SJSA1 (cell line): ENCODE data around the gene BEND3. TPM values are rescaled to one million over a fixed set of nuclear protein-coding genes. Genes with fewer than 3 reads are reported as not detected.
A peak's percentile ranks its signal among the peaks of the same experiment; 100 is the strongest.
"Not testable (repeated sequence)": the region's sequence is repeated elsewhere in the genome, so short reads cannot be mapped to it uniquely, and the experiment has no call there.

Source experiments
- DNase-seq, 2 experiments: peaks; one replicate each; pipeline ENCODE4 v3.0.0-alpha.2; 2015 to 2020; ENCODE audit warnings: low spot score in 2 of 2, low read depth in 1 of 2
- H3K27ac ChIP-seq: fragments of 250-450 bp; sonication (Bioruptor Pico); 2 replicates; pipeline ENCODE4 v1.5.1; 2020; ENCODE audit warnings: mild to moderate bottlenecking, moderate library complexity
- H3K27me3 ChIP-seq: fragments of 250-450 bp; sonication (Bioruptor Pico); replicated peaks from 2 replicates; pipeline ENCODE4 v1.5.1; 2020; ENCODE audit warnings: mild to moderate bottlenecking, moderate library complexity
- H3K36me3 ChIP-seq: fragments of 250-450 bp; sonication (Bioruptor Pico); 2 replicates; pipeline ENCODE4 v1.5.1; 2020; ENCODE audit warnings: mild to moderate bottlenecking
- H3K4me1 ChIP-seq: fragments of 250-450 bp; sonication (Bioruptor Pico); replicated peaks from 2 replicates; pipeline ENCODE4 v1.6.1; 2021; ENCODE audit warnings: mild to moderate bottlenecking
- H3K4me3 ChIP-seq: fragments of 250-450 bp; sonication (Bioruptor Pico); 2 replicates; pipeline ENCODE4 v1.5.1; 2020; ENCODE audit warnings: mild to moderate bottlenecking
- H3K9me3 ChIP-seq: fragments of 250-450 bp; sonication (Bioruptor Pico); replicated peaks from 2 replicates; pipeline ENCODE4 v1.5.1; 2020; ENCODE audit warnings: mild to moderate bottlenecking
- total RNA-seq: library from RNA; depleted of rRNA; stranded (reverse); fragments of >200 nt; shearing (Covaris generic); gene quantifications from 2 replicates; pipeline ENCODE4 v1.2.3, GENCODE V29; 2014; rRNA removed

BEND3 gene
- total RNA-seq, result 3.7 and 4.5 TPM in 2 replicates

- H3K4me1 ChIP-seq, result peaks cover 16% of the 10 kb centered on the region
- H3K36me3 ChIP-seq, result no peaks in the 10 kb centered on the region
- H3K27me3 ChIP-seq, result peaks cover 17% of the 10 kb centered on the region
- no peak for DNase-seq
- no peaks in the 10 kb centered on the region for H3K9me3 ChIP-seq
- peak within 1 kb of the TSS; percentile 56 for H3K4me3 ChIP-seq
- H3K27ac ChIP-seq, result no peak within 1 kb of the TSS
Observed at GRCh38 chr6:107114926-107115694, at the start of gene BEND3. Gene BEND3 (minus strand): TSS chr6:107115515. CDS start chr6:107099285, 16,230 bp downstream.

- not testable (repeated sequence) for H3K27me3 ChIP-seq, H3K36me3 ChIP-seq, H3K27ac ChIP-seq, H3K9me3 ChIP-seq, H3K4me3 ChIP-seq, H3K4me1 ChIP-seq, DNase-seq
Observed at GRCh38 chr6:107164299-107164698, 49.0 kb upstream of the BEND3 start.

- H3K36me3 ChIP-seq, result no peaks in the 10 kb centered on the region
- no peaks in the 10 kb centered on the region for H3K27me3 ChIP-seq
- no peak overlapping the region for H3K4me3 ChIP-seq
- DNase-seq, result no peak
- H3K4me1 ChIP-seq, result no peaks in the 10 kb centered on the region
- no peak overlapping the region for H3K27ac ChIP-seq
- H3K9me3 ChIP-seq, result no peaks in the 10 kb centered on the region
Observed at GRCh38 chr6:107161521-107161920, 46.2 kb upstream of the BEND3 start.

GRCh38 chr6:107156617-107157016, 41.3 kb upstream of the BEND3 start:
- Histone ChIP-seq H3K27me3 (no peaks in the 10 kb centered on the region), H3K36me3 (no peaks in the 10 kb centered on the region), H3K27ac (no peak overlapping the region), H3K4me1 (no peaks in the 10 kb centered on the region), H3K4me3 (no peak overlapping the region), H3K9me3 (no peaks in the 10 kb centered on the region)
- DNase-seq, result no peak

GRCh38 chr6:107154801-107155160, 39.5 kb upstream of the BEND3 start:
- Histone ChIP-seq H3K9me3 (no peaks in the 10 kb centered on the region), H3K4me1 (no peaks in the 10 kb centered on the region), H3K27ac (no peak overlapping the region), H3K4me3 (no peak overlapping the region), H3K27me3 (no peaks in the 10 kb centered on the region), H3K36me3 (no peaks in the 10 kb centered on the region)
- DNase-seq, result no peak

GRCh38 chr6:107154131-107154800, 39.0 kb upstream of the BEND3 start:
- DNase-seq, result no peak
- Histone ChIP-seq H3K36me3 (no peaks in the 10 kb centered on the region), H3K27me3 (no peaks in the 10 kb centered on the region), H3K4me1 (no peaks in the 10 kb centered on the region), H3K4me3 (no peak overlapping the region), H3K9me3 (no peaks in the 10 kb centered on the region), H3K27ac (no peak overlapping the region)

GRCh38 chr6:107152638-107153430, 37.5 kb upstream of the BEND3 start:
- Histone ChIP-seq H3K9me3 (no peaks in the 10 kb centered on the region), H3K27me3 (no peaks in the 10 kb centered on the region), H3K4me3 (no peak overlapping the region), H3K4me1 (no peaks in the 10 kb centered on the region), H3K27ac (no peak overlapping the region), H3K36me3 (no peaks in the 10 kb centered on the region)
- DNase-seq, result no peak

- Histone ChIP-seq H3K4me1 (no peaks in the 10 kb centered on the region), H3K9me3 (no peaks in the 10 kb centered on the region), H3K4me3 (no peak overlapping the region), H3K27me3 (no peaks in the 10 kb centered on the region), H3K36me3 (no peaks in the 10 kb centered on the region), H3K27ac (no peak overlapping the region)
- DNase-seq, result no peak
Observed at GRCh38 chr6:107144666-107145065, 29.4 kb upstream of the BEND3 start.

GRCh38 chr6:107144014-107144413, 28.7 kb upstream of the BEND3 start:
- Histone ChIP-seq H3K36me3 (no peaks in the 10 kb centered on the region), H3K9me3 (no peaks in the 10 kb centered on the region), H3K4me3 (no peak overlapping the region), H3K27me3 (no peaks in the 10 kb centered on the region), H3K27ac (no peak overlapping the region), H3K4me1 (no peaks in the 10 kb centered on the region)
- DNase-seq, result no peak

GRCh38 chr6:107140581-107140980, 25.3 kb upstream of the BEND3 start:
- DNase-seq, result no peak
- no peaks in the 10 kb centered on the region for H3K36me3 ChIP-seq
- H3K4me1 ChIP-seq, result no peaks in the 10 kb centered on the region
- no peak overlapping the region for H3K27ac ChIP-seq
- no peaks in the 10 kb centered on the region for H3K9me3 ChIP-seq
- no peak overlapping the region for H3K4me3 ChIP-seq
- H3K27me3 ChIP-seq, result no peaks in the 10 kb centered on the region

GRCh38 chr6:107136324-107136723, 21.0 kb upstream of the BEND3 start:
- not testable (repeated sequence) for H3K27ac ChIP-seq, DNase-seq, H3K4me1 ChIP-seq, H3K27me3 ChIP-seq, H3K4me3 ChIP-seq, H3K9me3 ChIP-seq, H3K36me3 ChIP-seq

GRCh38 chr6:107135048-107135680, 19.8 kb upstream of the BEND3 start:
- H3K9me3 ChIP-seq, H3K27ac ChIP-seq, H3K4me3 ChIP-seq, H3K27me3 ChIP-seq, DNase-seq, H3K4me1 ChIP-seq, H3K36me3 ChIP-seq: not testable (repeated sequence)

- Histone ChIP-seq H3K9me3 (no peaks in the 10 kb centered on the region), H3K36me3 (no peaks in the 10 kb centered on the region), H3K4me1 (no peaks in the 10 kb centered on the region), H3K27ac (no peak overlapping the region), H3K4me3 (no peak overlapping the region), H3K27me3 (no peaks in the 10 kb centered on the region)
- peak in 1 of 2 experiments; percentile 29 for DNase-seq
Observed at GRCh38 chr6:107132330-107132954, 17.1 kb upstream of the BEND3 start.
